ENCODE data around the gene CNOT6L.
"Not testable (repeated sequence)": the region's sequence is repeated elsewhere in the genome, so short reads cannot be mapped to it uniquely, and the experiment has no call there.

CNOT6L gene

DNA sequence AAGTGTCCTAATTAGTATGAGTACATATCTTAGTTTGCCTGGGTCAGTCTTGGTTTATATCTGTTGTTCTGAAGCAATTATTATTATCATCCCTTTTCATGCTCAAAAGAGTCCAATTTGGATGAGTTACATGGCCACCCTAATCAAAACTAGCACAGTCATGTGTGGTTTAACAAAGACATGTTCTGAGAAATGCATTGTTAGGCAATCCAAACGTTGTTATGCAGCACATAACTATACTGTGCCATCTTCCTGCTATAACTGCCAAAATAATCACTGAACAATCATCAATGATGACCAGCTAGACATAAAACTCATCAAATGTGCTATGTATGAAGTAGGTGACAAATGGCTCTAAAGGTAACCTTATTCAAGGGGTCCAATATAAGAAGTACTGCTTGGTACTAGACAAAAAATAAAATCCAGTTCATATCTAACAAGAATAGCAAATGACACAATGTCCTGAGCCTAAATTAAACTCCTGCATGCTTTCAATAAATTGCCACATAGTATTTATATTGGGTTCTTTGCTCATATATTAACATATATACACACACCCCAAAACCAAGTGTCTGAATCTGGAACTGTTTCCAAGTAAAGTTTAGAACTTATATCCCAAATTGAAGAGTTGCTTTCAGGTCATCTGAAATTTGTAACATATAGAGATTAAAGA lies 41.9 kb downstream of the CNOT6L start:
- no peak for DNase-seq

DNA sequence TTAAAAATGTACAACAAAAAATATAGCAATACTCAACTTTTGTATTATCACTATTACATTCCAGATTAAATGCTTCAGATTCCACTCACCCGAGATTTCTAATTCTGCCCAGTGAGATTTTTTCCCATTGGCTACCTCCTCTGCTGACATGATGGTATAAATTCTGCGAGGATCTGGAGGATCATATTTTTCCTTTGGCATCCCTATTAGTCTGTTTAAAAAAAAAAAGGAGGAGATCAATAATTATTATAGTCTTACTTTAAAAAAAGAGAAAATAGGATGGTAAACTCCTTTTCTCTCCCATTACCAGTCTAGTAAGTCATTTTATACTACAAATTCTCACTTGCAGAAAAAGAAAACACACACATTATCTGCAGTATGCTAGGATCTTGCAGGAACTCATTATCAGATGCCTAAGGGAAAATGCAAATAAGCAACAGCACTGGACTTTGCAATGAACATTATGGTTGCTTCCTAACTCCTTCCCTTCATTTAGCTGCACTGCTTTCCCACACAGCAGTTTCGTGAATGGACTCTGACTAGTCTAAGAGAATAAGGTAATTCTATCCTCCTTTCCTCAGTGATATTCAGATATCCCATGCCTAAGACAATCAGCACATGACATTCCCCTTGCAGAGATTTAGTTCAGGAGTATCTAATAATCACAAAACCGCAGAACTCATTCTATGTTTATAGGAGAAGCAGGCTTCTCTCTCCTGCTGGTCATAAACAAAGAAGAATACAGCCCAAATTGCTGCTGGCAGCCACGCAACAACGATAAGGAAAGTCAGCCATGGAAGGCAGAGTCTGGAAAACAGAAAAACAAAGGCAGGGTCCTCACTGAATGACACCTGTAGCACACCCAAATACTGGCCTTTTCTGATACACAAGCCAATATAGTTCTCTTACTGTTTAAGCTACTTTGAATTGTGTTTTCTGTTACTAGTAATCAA lies 42.7 kb downstream of the CNOT6L start:
- no peak for DNase-seq

DNA sequence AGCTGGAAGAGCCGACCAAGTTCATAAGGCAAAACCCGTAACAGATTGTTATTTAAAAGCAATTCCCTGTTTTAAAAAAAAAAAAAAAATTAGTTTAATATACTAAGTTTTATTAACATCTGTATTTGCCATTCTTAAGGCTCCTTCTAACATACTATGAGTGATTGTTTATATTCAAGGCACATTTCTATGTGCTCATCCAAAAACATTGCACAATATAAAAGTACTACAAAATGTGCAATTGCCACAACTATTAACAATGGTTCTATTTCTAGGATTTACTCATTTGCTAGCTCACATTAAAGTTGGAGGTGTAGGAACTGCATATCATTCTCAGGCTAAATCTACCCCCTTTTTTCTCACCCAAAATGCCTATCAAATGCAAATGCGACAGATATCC lies 46.1 kb downstream of the CNOT6L start:
- no peak for DNase-seq

GRCh38 chr4:77771566-77771965 lies 47.6 kb downstream of the CNOT6L start:
- no peak for DNase-seq

GRCh38 chr4:77765720-77766119 lies 53.4 kb downstream of the CNOT6L start:
- DNase-seq, result no peak

DNA sequence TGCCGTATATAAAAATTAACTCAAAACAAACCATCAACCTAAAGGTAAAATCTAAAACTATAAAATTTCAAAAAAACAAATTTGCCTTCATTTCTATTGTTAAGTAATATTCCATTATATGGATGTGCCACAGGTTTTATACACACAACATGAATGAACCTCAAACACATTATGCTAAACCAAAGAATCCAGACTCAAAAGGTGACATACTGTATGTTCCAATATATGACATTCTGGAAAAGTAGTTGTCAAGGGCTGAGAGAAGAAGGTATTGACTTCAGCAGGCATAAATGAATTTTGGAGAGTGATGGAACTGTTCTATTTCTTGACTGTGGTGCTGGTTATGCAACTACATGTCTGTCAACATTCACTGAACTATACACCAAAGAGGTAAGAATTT lies 56.6 kb downstream of the CNOT6L start:
- DNase-seq, result no peak

- no peak for DNase-seq
These were observed 57.6 kb downstream of the CNOT6L start for GRCh38 chr4:77761595-77761994.

GRCh38 chr4:77758804-77759203 lies 60.4 kb downstream of the CNOT6L start:
- no peak for DNase-seq

DNA sequence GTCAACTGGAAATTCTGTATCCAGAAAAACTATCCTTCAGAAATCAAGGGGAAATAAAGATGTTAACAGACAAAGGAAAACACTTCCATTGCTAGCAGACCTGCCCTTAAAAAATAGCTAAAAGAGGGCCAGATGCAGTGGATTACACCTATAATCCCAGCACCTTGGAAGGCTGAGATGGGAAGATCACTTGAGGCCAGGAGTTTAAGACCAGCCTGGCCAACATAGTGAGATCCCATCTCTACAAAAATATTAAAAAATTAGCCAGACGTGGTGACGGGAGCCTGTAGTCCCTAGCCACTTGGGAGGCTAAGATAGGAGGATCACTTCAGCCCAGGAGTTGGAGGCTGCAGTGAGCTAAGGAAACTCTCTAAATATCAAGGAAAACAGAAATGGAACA lies 67.4 kb downstream of the CNOT6L start:
- DNase-seq, result no peak

DNA sequence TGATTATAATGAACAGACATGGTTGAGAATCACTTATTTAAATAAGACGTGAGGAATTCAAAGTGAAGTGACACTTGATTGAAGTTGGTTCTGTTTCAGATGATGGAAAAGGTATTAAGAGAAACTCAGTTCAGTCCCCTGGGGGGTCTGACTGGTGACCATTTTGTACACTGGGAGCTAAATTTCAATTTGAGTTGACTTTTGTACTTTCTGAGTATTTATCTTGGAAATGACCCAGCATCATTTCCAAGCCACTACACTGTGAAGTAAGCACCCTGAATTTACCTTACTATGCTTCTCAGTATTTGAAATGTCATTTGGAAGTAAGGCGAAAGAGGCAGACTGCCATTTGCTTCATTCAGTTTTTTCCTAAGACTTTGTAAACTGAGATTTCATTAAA lies 73.4 kb downstream of the CNOT6L start:
- DNase-seq, result no peak

GRCh38 chr4:77742054-77742453 lies 77.1 kb downstream of the CNOT6L start:
- DNase-seq, result no peak

- no peak for DNase-seq
These were observed 78.7 kb downstream of the CNOT6L start for GRCh38 chr4:77740480-77740879.

DNA sequence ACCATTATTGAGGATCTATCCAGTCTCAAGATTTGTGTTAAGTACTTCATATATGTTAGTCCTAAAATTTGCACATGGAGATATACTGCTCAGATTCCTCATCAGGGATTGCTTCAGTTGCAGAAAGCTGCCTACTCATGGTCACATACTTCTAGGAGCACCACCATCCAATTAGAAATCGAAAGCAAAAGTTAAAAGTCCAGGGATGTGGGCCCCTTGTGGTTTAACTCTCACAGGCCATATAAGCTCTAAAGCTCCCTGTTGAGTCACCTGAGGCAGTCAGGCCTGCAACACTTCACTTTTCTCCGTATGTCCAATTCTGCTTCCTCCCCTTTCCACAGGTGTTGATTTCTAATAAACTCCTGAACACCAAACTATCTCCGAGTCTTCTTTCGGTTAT lies 84.2 kb downstream of the CNOT6L start:
- no peak for DNase-seq

DNA sequence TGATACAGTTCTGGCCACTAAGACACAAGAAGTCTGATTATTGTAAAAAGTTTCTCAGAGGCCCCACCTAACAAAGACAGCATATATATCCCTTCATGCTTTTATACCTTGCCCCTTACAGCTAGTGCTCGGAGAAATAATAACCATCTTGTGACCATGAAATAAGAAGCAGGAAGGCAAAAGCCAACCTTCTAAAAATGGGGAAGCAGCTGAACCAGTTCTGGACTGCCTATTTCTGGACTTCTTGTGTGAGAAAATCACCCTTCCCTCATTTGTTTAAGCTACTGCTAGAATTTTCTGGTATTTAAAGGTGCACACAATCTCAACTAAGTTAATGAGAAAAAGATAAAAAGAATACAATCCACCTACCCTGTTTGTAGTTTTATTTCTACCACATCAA lies 87.5 kb downstream of the CNOT6L start:
- DNase-seq, result no peak

- no peak for DNase-seq
These were observed 90.7 kb downstream of the CNOT6L start for GRCh38 chr4:77728420-77728819.

- no peak for DNase-seq
These were observed 98.1 kb downstream of the CNOT6L start for GRCh38 chr4:77721073-77721472.

DNA sequence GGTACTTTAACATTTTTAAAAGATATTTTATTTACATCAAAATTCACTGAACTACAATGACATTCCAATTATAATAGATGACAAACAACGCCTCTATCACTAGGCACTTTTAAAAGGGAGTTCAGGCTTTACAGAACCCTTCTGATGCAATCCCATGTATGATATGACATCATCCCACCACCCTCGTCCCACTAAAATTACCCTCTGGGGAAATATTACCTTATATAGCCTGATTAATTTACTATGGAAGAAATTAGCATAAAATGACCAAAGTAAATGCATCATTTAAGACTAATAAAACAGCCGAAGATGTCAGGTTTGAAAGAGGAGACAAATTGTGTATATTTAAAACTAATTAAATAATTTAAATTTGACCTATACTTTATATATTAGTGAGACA lies 100.7 kb downstream of the CNOT6L start:
- not testable (repeated sequence) for DNase-seq

- no peak for DNase-seq
These were observed 103.5 kb downstream of the CNOT6L start for GRCh38 chr4:77715414-77716290.

- DNase-seq, result no peak
These were observed 104.7 kb downstream of the CNOT6L start for GRCh38 chr4:77714514-77714913.

DNA sequence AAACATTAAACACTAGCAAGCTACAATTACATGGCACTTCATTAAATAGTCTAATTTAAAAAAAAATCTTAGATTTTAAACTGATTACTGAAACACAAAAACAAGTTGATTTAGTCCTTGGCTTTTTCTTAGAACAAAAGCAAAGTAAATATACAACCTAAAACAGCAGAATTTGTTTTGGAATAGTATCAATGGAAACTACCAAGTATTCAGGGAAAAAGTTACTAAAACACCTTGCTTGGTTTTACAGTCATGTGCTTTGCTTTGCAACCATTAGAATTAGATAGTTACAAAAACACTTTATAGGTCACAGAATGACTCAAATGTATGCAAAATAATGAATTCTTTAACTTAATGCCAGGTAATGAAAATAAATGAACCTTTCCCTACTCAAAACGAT lies 105.3 kb downstream of the CNOT6L start:
- DNase-seq, result no peak

DNA sequence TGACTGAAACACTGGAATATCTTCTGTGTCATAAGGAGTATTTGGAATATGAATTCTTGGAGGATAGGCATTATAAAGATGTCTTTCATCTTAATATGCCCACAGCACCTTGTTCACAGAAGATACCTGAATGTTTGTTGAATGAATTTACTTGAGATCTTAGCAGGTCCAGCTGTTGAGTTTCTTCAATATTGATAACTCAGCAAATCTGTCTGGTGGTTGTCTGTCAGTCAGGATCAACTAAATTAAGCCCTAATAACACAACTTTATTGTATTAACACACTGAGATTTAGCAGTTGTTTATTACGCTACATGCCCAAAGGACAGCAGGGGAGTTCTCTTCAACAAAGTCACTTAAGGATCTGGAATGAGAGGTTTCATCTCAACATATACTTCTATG lies 106.5 kb downstream of the CNOT6L start:
- no peak for DNase-seq

DNA sequence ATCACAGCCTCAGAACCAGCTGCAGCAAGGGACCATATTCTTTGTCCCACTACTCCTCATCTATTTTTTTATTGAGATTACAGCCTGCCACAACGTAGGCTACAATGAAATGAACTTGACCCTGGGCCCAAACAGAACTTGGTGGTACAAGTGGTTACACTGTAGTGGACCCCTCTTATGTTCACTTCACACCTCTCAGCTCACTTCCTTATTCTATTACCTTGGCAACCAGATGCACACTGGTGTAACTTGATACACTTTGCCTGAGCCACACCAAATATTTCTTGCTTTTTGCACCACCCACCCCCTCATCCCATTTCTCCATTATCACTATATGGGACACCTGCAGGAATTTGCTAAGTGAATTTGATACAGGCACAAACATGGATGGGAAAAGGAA lies 107.7 kb downstream of the CNOT6L start:
- no peak for DNase-seq

DNA sequence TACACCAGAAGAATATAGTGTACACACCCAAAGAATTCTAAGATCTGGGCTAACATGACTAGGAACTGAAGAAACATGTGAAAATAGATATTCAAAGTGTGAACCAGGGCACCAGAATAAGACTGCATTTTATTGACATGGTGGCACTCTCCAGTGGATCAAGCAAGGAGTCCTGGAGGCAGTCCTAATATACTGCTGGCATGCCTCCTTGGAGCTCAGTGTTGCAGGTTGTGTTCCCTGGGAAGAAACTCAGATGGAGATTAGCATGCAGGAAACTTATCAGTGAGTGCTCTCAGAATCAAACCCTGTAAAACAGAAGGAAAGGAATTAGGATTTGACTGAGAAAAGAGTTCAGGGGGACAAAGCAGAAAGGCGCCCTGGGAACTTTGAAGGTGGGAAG lies 108.5 kb downstream of the CNOT6L start:
- no peak for DNase-seq

All from NCI-H1105 (cell line).